Esophagus muscularis mucosa (tissue), 3 donors: Measurements from ENCODE around the gene TAGAP.

ENCODE experiments used
- CTCF ChIP-seq, 3 experiments: fragments of 200-600 bp in 2 of 3; fragments of 450-650 bp in 1 of 3; sonication (generic) in 2 of 3; IDR thresholded peaks; one replicate each; pipeline ENCODE4 v1.5.1; 2017 to 2019; ENCODE audit warnings: antibody characterized with exemption in 3 of 3, mild to moderate bottlenecking in 2 of 3, moderate library complexity in 1 of 3
- EP300 ChIP-seq: sonication (generic); formaldehyde crosslinking; IDR thresholded peaks from one replicate; pipeline ENCODE4 v1.6.1; 2017; ENCODE audit warnings: antibody characterized with exemption

- no peak for TF ChIP-seq CTCF (IDR thresholded peaks at IDR 0.05)
- no peak for TF ChIP-seq EP300
These were observed 18.2 kb upstream of the TAGAP start for GRCh38 chr6:159062976-159063375.
